ENCODE results near the gene RSRP1.

The RSRP1 gene

DNA sequence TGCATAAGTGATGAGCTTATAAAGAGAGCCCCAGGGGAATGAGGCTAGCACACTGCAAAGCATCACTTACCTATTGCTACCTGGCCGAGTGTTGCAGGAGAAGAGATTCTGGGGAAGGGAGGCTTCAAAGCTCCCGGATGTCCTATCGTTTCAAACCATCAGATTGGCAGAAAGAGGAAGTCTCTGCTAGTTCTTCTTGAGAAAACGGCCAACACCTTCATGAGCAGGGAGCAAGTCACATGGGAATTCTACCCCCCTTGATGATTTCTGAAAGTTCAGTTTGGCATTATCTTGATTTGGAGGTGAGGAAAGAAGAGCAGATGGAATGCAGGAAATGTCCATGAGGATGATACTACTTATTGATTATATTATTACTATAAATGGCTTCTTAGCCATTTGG lies 31.1 kb downstream of the RSRP1 start:
- FAIRE-seq, result no peak

- FAIRE-seq, result no peak
Observed at GRCh38 chr1:25212725-25213124, 34.5 kb downstream of the RSRP1 start.

DNA sequence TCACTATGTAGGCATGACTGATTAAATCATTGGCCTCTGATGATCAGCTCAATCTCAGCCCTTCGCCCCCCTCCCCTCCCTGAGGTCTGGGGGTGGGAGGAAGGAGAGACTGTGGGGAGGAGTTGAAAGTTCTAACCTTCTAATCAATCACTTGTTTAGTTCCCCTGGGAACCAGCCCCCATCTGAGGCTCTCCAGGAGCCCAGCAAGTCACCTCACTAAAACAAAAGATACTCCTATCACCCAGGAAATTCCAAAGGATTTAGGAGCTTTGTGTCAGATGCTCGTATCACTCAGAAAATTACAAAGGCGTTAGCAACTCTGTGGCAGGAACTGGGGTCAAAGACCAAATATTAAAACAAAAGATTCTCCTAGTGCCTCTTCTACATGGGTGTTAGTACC lies 36.5 kb downstream of the RSRP1 start:
- no peak for FAIRE-seq

GRCh38 chr1:25209516-25209915 lies 37.7 kb downstream of the RSRP1 start:
- no peak for FAIRE-seq

DNA sequence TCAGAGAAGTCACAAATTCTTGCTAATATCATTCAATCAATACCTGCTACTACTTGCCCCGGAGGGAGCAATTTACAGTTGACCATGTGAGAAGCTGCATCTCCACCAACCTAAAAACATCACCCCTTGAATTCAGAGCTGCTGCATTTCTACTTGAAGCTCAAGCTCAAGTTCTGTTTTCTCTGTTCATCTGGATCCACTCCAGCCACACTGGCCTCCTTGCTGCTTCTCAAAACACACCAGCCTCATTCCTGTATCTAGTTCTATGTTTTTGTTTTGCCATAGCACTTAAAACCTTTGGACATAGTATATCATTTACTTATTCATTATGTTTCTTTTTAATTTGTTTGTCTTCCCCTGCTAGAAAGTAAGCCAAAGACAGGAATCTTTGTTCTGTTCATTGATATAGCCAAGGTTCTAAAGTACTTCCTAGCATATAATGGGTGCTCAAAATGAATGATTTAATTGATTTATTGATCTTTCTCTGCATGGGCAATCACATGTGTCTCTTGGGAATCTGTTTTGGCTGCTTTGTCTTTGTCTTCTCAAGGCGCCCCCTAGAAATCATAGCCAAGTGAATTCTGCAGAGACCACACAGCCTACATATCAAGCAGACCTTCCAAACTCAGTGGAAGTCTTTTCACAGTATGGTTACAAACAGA lies 38.6 kb downstream of the RSRP1 start:
- FAIRE-seq, result no peak

- peak; percentile 14 for FAIRE-seq
Observed at GRCh38 chr1:25208092-25208491, 39.2 kb downstream of the RSRP1 start.

- FAIRE-seq, result no peak
Observed at GRCh38 chr1:25206201-25206600, 41.1 kb downstream of the RSRP1 start.

DNA sequence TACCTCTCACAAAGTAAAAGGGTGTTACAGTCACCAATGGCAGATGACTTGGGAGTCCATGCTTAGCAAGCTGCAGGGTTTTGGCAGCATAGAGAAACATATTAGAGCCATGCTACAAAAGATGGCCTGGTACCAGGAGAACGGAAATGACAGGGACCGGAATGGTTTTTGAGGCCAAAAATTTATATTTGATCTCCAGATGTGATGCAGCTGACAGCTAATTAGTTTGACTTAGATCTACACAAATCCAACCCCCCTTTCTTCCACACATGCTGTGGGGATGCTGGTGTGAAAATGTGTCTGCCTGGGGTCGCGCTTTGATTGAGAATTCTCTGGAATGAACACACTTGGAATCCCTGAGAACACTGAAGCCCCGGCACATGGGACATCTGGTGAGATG lies 41.5 kb downstream of the RSRP1 start:
- no peak for FAIRE-seq

DNA sequence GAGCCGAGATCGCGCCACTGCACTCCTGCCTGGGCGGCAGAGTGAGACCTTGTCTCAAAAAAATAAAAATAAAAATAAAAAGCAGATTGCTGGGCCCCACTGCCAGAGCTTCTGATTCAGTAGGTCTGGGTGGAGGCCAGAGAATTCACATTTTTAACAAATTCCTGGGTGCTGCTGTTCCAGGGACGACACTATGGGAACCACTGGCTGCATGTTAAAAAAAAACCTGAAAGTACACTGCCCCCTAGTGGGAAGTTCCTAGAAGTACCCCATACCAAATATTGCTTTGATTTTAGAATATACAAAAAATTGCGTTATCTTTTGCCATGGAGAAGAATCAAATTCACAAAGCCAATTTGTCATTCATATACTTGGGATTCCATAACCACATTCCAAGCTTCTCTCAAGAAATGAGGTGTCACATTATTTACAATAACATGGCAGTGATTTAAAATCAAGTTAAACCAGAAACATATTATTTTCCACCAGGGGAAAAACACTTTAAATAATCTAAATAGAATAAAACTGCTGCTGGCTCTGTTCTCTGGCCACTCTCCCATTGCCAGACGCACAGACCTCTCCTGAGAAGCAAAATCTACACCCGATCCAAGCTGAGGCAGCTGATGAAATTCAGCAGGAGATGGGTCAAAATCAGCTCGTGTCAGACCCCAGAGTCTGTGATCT lies 42.3 kb downstream of the RSRP1 start:
- no peak for FAIRE-seq

DNA sequence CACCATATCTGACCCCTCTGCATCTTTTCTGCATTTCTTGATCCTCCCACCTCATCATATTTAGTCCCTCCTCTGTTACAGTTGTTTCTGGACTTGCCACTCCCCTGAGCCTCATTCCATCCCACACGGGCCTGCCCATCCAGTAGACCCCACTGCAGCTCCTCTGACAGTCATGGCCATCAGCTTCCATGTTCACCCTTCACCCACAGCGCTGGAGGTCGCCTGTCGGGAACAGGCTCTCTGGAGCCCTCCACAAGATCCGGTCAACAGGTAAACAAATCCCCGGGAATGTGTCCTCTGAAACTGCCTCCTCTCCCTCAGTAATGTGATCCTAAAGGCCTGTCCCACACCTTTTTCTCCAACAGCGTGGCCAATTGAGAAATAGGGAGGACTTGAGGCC lies 46.2 kb downstream of the RSRP1 start:
- no peak for FAIRE-seq

GRCh38 chr1:25199819-25200620 lies 47.2 kb downstream of the RSRP1 start:
- no peak for FAIRE-seq

DNA sequence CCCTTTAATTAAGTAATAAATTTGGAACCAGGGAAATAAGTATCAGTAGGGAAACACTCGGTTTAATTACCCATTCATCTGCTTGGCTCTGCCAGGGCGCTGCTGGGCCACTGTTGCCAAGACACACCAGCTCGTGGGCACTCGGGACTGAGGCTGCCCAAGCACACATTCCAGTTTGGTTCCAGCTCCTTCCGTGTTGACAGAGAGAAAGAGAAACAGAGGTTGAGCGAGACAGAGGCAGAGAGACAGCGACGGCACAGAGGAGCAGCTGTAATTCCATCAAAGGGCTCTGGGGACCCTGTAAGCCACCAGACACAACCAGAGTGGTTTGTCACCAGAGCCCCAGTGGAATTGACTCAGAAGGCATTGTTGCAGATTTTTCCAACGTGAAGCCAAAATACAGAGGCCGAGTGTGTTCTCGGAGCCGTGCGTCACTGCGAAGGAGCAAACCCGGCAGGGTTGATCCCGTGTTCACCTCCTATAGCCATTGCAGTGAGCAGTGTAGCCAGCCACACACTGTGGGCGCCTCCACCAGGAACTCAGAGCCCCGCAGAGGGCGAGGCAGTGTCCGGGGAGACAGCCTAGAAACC lies 48.5 kb downstream of the RSRP1 start:
- no peak for FAIRE-seq

DNA sequence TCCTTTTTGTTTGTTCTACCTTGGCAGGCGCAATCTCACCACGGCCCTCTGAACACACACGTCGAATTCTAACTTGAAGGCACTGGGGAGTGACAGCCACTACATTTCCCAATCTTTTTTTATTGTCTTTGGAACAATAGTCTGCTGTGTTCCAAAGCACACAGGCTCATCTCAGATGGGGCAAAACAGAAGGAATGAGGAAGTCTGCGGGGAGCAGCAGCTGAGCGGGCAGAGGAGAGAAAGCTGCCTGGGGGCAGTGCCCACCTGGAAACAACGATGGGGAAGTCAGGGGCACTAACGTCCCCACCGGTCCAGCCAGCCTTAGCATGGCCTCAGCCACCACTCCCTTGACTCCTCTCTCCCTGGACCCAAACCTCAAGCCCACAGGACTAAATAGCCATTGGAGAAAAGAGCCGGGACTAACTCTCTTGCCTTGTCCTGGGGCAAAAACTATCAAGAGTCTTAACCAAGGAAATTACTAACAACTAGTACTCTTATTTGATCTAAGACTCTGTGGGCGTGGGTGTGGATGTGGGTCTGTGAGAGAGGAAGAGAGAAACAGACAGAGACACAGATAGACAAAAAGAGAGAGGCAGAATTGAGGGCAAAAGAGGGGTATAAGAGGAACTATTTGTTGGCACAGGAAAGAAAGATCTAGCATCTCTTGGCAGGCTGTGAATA lies 49.1 kb downstream of the RSRP1 start:
- no peak for FAIRE-seq

- FAIRE-seq, result no peak
Observed at GRCh38 chr1:25197235-25197975, 49.8 kb downstream of the RSRP1 start.

DNA sequence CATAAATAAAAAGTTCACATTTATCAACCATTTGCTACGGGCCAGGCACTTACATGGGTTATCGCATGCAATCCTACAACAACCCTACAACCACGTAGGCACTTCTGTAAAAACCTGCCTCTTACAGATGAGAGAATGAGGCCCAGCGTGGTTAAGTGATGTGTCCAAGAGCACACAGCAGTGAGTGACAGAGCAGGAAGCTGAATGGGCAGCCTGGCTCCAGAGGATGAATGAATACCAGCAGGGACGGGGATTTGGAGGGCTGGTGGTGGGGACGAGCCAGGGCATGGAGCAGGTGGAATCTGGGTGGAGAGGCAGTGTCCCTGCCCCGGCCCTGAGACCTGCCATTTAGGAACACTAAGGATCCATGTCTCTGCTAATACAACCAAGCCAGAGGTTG lies 50.4 kb downstream of the RSRP1 start:
- FAIRE-seq, result no peak

- no peak for FAIRE-seq
Observed at GRCh38 chr1:25195835-25196234, 51.4 kb downstream of the RSRP1 start.

GRCh38 chr1:25194572-25195020 lies 52.7 kb downstream of the RSRP1 start:
- FAIRE-seq, result no peak

DNA sequence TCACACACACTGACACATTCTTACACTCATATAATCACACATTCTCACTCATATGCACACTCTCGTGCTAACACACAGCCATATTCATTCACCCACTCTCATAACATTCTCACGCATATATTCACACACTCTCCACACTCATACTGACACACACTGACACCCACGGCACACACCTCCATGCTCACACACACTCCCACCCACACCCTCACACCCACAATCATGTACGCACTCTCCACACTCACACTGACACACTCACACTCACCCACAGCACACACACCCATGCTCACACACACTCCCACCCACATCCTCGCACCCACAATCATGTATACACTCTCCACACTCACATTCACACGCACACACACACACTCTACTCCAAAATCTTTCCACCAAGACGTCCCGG lies 53.2 kb downstream of the RSRP1 start:
- FAIRE-seq, result no peak

DNA sequence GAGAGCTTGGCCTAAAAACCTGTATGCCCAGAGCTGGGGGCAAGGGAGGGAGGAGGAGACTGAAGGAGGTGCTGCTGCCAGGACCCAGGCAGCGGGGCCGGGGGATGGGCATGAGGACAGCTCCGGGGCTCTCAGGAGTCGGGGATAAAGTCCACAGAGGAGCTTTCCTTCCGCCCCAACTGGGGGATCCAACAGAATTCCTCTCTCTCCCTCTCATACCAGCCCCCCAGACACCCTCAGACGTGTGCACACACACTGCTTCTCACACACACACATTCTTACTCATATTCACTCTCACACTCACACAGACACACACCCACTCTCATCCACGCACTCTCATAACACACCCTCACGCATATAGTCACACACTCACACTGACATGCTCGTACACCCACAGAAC lies 54.0 kb downstream of the RSRP1 start:
- no peak for FAIRE-seq
